GM21526 (cell line): Measurements from ENCODE around the gene MSX1.

ENCODE experiments used
- ATAC-seq: cut with Tn5 transposase; IDR thresholded peaks from one replicate; pipeline ENCODE4 v1.9.1; 2021; ENCODE audit warnings: moderate library complexity; ENCODE audit not compliant: unreplicated experiment, low FRiP score

MSX1 gene

DNA sequence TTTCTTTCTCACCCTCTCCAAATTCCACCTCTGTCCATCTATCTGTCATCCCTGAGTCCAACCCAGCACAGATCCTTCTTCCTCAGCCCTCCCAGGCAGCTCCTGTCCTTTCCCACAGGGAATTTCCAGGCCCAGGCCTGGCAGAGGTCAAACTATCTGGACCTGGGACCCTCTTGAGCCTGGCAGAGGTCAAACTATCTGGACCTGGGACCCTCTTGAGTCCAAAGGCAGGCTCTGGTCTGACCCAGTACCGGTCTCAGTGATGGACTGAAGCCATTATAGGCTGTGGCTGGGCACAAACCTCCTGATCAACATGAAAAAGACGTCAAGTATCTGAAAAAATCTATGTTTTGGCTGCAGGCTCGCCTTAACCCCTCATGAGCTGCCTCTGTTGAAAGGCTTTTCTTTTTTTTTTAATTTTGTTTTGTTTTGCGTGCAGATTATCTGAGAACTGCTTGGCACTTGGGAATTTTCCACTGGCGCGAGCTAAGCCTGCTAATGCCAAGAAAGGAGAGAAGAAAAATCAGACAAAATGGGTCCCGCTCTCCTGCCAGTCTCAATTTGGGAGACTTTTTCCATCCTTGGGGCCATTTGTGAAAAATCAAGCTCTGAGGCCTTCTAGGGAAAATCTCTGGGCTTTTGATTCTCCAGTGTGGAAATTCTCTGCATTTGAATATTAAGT lies 31.2 kb downstream of the MSX1 start:
- no peak for ATAC-seq

DNA sequence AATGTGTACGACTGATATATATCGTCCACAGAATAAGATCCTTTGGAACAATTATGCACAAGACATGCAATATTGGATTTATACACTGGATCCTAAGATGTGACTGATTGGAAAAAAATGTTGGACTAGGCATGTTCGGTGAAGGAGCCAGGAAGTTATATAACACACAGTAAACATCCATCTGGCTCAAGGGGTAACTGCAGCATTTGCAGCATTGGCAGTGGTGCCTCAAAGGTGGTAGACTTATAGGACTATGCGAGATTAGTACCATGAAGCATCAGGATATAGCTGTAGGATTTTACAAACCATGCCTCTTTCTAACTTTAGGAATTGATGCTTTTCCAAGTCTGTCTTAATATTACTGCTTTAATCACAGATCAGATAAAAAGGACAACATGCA lies 34.3 kb downstream of the MSX1 start:
- no peak for ATAC-seq

DNA sequence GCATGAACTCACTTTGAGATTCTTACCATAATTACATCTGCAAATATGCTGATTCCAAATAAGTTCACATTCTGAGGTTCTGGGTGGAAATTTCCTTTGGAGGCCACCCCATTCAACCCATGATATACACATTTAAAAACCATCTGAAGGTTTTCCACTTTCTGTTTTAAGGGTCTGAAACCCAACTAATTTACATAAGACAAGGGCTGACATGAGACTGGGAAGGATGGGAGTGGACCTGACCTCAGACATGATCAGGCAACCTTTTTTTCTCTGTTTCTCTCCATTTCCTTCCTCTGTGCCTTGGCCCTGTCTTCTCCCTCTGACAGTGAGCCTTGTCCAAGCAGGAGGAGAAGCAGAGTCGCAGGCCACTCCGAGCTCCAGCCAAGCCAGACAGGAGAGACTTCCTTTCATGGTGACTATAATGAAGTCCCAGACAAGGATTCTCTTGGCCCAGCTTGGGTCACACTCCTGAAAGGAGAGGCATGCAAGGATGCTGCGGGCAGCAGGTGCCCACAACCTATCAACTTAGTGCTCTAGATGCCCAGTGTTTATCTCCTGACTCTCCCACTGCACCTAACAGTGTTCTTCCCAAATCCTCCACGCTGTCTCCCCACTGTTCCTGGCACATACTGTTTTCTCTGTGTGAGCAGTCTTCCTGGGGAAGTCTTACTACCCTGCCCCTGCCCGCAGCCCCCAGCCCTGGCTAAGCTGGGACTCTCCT lies 39.9 kb downstream of the MSX1 start:
- ATAC-seq = no peak

DNA sequence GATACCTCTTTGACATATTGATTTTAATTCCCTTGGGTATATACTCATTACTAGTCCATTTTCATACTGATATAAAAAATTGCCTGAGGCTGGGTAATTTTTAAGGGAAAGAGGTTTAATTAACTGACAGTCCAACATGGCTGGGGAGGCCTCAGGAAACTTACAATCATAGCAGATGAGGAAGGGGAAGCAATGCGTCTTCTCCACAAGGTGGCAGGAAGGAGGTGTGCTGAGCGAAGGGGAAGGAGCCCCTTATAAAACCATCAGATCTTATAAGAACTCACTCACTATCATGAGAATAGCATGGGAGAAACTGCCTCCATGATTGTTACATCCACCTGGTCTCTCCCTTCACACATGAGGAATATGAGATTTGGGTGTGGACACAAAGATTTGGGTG lies 42.4 kb downstream of the MSX1 start:
- ATAC-seq = no peak

DNA sequence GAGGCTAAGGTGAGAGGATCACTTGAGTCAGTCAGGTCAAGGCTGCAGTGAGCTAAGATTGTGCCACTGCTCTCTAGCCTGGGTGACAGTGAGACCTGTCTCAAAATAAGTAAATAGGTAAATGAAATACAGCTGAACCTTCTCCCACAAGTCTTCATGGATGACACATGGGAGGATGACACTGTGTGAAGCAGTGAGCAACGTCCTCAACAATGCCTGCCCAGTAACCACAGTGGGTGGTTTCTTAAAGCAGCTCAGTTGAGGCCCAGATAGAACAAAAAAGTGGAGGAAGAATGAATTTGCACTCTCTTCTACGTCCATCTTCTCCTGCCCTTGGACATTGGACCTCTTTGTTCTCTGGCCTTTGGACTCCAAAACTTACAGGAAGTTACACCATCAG lies 52.7 kb downstream of the MSX1 start:
- no peak for ATAC-seq

DNA sequence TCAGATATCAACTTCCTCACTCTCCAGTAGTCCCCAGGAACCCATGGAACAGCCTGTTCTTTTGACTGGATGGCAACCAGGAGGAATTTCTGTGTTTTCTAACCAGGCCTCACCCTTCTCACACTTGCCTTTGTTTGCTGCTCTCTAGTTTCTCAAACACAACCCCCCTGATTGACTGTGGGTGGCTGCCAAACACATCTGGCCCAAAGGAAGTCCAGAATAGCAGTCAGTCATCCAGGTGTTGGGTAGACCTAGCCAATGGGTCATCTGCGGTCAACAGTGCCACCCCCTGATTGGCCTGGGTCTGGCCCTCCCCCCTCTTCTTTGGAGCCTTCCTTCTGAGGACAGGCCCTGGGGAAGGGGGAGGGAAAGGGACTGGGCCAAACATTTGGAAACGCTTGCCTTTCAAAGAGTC lies 53.7 kb downstream of the MSX1 start:
- no peak for ATAC-seq
